A673 (cell line): ENCODE measurements around the gene NEU4. TPM values are rescaled to one million over a fixed set of nuclear protein-coding genes. Genes with fewer than 3 reads are reported as not detected.

ENCODE experiments used
- BruUV-seq: library from RNA; stranded (reverse); fragments of 400-500 nt; replicated peaks from 2 replicates; lab custom pipeline; 2021; lab: Mats Ljungman, UMichigan
- CTCF ChIA-PET: fragments of 300-600 bp; sonication (Branson Sonifier 250); formaldehyde crosslinking; loops from one replicate; lab custom pipeline; 2022; ENCODE audit warnings: antibody characterized with exemption; lab: Charles Lee
- POLR2A ChIA-PET: fragments of 300-600 bp; sonication (Branson Sonifier 250); formaldehyde crosslinking; loops from one replicate; lab custom pipeline; 2022; ENCODE audit warnings: antibody characterized with exemption; ENCODE audit not compliant: low non-redundant PET; lab: Charles Lee
- DNase-seq: peaks from one replicate; pipeline ENCODE4 v3.0.0-alpha.2; 2015; ENCODE audit warnings: low spot score
- H3K27ac ChIP-seq: fragments of 200-600 bp; sonication (generic); 2 replicates; pipeline ENCODE4 v1.5.1; 2016; ENCODE audit warnings: mixed run types, low read depth, mild to moderate bottlenecking, mixed read lengths, antibody characterized with exemption, low read length; ENCODE audit not compliant: poor library complexity, severe bottlenecking
- H3K27me3 ChIP-seq: fragments of 200-600 bp; sonication (generic); replicated peaks from 2 replicates; pipeline ENCODE4 v1.6.1; 2017; ENCODE audit warnings: mixed run types, low read depth, mild to moderate bottlenecking, mixed read lengths, antibody characterized with exemption, low read length; ENCODE audit not compliant: insufficient read depth, poor library complexity
- H3K36me3 ChIP-seq: fragments of 200-600 bp; sonication (generic); 2 replicates; pipeline ENCODE4 v1.6.1; 2016; ENCODE audit warnings: mixed run types, mild to moderate bottlenecking, mixed read lengths, antibody characterized with exemption, low read length; ENCODE audit not compliant: insufficient read depth, poor library complexity, severe bottlenecking
- H3K4me1 ChIP-seq: fragments of 200-600 bp; sonication (generic); 2 replicates; pipeline ENCODE4 v1.6.1; 2017; ENCODE audit warnings: mixed run types, mild to moderate bottlenecking, mixed read lengths, antibody characterized with exemption, low read length; ENCODE audit not compliant: insufficient read depth, poor library complexity, severe bottlenecking
- H3K4me3 ChIP-seq: fragments of 200-600 bp; sonication (generic); 2 replicates; pipeline ENCODE4 v1.5.1; 2016; ENCODE audit warnings: low read depth, mixed run types, mild to moderate bottlenecking, mixed read lengths, low read length; ENCODE audit not compliant: poor library complexity, severe bottlenecking
- H3K9me3 ChIP-seq: fragments of 200-600 bp; sonication (generic); 2 replicates; pipeline ENCODE4 v1.6.1; 2016; ENCODE audit warnings: mixed run types, low read depth, mild to moderate bottlenecking, mixed read lengths, antibody characterized with exemption, low read length; ENCODE audit not compliant: poor library complexity, severe bottlenecking
- EZH2 ChIP-seq: fragments of 200-600 bp; sonication (generic); IDR thresholded peaks from 2 replicates; pipeline ENCODE4 v1.6.1; 2017; ENCODE audit warnings: borderline replicate concordance, low read depth, mild to moderate bottlenecking, mixed read lengths, antibody characterized with exemption, low read length; ENCODE audit not compliant: poor library complexity, severe bottlenecking
- intact Hi-C: fragments of 100-400 bp; cut with micrococcal nuclease; formaldehyde crosslinking; loops from one replicate; pipeline ENCODE4 v1.10.0; 2022; ENCODE audit not compliant: unreplicated experiment
- total RNA-seq: library from RNA; stranded (reverse); gene quantifications from 2 replicates; pipeline ENCODE4 v1.2.3, GENCODE V29; 2021
- TF ChIP-seq, protein P1 (sequence below): fragments of 300-800, 200-600 bp; sonication (generic); conservative IDR thresholded peaks from 2 replicates; pipeline ENCODE4 v1.5.1; 2017; ENCODE audit warnings: low read depth, mild to moderate bottlenecking, antibody characterized with exemption, low read length, moderate library complexity, mixed read lengths

NEU4 gene
- total RNA-seq, 1 experiment from 2014 or later, result 48.4 TPM

DNA sequence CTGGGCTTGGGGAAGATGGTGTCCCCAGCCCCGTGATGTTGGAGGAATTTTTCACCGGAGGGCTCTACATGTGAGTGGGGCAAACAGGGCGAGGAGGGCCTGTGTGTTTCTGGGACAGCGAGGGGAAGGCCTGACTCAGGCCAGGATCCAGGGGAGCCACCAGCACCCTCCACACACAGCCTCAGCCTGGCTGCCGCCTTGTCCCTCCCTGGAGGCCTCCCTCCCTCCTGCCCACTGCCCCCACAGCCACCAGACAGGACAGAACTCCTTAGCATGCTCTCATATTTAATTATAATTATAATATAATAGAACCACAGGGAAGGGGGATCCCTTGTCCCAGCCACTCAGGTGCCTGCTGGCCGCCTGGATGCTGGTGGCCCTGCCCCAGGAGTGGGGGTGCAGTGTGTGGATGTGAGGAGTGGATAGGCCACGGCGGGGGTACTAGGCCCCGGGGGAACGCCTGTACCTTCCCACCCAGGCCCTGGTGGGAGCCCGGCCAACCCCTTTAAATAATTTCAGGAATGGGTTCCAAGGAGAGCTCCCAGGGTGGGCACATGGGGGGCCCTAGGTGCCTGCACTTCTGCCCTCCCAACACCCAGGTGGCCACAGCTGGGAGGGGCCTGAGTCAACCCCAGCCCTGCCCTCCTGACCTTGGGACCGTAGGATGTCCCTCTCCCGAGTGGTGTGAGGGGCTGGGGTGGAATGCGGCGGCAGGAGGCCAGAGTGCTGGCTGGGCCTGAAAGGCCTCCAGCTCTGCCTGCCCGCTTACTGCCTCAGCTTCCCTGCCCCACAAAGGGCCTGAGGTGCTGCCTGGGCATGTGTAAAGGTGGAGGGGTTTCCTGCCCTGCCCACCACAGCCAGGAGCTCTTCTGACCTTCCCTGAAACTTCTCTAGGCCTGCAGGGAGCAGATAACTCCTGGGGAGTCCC, 40.9 kb downstream of the NEU4 start:
- Histone ChIP-seq H3K4me1 (peaks cover 16% of the 10 kb centered on the region), H3K27me3 (no peaks in the 10 kb centered on the region), H3K4me3 (no peak overlapping the region), H3K36me3 (no peaks in the 10 kb centered on the region), H3K9me3 (no peaks in the 10 kb centered on the region), H3K27ac (no peak overlapping the region)
- CTCF ChIA-PET, result no interaction called here
- TF ChIP-seq, protein P1, sequence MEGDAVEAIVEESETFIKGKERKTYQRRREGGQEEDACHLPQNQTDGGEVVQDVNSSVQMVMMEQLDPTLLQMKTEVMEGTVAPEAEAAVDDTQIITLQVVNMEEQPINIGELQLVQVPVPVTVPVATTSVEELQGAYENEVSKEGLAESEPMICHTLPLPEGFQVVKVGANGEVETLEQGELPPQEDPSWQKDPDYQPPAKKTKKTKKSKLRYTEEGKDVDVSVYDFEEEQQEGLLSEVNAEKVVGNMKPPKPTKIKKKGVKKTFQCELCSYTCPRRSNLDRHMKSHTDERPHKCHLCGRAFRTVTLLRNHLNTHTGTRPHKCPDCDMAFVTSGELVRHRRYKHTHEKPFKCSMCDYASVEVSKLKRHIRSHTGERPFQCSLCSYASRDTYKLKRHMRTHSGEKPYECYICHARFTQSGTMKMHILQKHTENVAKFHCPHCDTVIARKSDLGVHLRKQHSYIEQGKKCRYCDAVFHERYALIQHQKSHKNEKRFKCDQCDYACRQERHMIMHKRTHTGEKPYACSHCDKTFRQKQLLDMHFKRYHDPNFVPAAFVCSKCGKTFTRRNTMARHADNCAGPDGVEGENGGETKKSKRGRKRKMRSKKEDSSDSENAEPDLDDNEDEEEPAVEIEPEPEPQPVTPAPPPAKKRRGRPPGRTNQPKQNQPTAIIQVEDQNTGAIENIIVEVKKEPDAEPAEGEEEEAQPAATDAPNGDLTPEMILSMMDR, result no peak
- TF ChIP-seq EZH2, result no peak
- no peak for DNase-seq
- intact Hi-C loops, result no loop called here
- BruUV-seq, result no TSS peak
- POLR2A ChIA-PET, result no interaction called here

DNA sequence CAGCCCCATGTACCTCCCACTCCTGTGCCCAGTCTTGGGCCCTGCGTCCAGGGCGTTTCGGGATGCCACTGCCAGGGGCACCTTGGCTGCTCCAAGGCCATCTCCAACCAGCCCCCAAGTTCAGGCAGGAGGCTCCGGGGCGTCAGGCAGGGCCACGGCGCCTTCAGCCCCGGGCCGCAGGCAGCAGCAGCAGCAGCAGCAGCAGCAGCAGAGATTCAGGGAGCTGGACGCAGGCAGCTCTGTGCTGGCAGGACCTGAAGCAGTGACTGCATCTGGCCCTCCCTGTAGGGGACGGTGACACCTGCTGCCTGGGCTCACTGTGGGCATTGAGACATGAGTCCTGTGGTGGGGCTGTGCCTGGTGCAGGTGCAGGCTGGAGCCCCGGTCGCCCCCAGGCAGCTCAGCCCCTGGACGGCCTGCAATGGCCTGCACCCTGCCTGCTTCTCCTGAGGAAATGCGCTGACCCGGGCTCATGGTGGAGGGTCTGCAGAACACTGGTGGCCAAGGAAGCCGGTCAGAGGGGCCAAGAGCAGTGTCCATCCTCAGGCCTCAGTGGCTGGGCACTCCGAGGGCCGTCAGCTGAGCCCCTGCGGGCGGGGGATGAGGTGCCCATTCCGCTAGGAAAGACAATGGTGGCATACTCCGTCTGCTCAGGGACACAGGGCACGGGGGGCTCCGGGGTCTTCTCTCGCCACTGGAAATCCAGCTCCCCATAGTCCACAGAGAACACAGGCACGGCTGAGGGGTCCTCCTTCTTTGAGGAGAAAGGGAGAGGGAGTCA, 41.7 kb downstream of the NEU4 start:
- H3K4me3 ChIP-seq, result no peak overlapping the region
- BruUV-seq, result no TSS peak
- no peaks in the 10 kb centered on the region for H3K9me3 ChIP-seq
- DNase-seq, result no peak
- ChIA-PET CTCF (no interaction called here), POLR2A (interaction anchor here (0.7 kb wide), 1 partner anchor 40 kb away, joined by 4 read pairs; no protein-coding TSS in a partner anchor)
- intact Hi-C loops, result no loop called here
- H3K27ac ChIP-seq, result no peak overlapping the region
- TF ChIP-seq, protein P1, result no peak
- no peak for TF ChIP-seq EZH2
- H3K4me1 ChIP-seq, result peaks cover 12% of the 10 kb centered on the region
- H3K27me3 ChIP-seq, result no peaks in the 10 kb centered on the region
- H3K36me3 ChIP-seq, result no peaks in the 10 kb centered on the region

DNA sequence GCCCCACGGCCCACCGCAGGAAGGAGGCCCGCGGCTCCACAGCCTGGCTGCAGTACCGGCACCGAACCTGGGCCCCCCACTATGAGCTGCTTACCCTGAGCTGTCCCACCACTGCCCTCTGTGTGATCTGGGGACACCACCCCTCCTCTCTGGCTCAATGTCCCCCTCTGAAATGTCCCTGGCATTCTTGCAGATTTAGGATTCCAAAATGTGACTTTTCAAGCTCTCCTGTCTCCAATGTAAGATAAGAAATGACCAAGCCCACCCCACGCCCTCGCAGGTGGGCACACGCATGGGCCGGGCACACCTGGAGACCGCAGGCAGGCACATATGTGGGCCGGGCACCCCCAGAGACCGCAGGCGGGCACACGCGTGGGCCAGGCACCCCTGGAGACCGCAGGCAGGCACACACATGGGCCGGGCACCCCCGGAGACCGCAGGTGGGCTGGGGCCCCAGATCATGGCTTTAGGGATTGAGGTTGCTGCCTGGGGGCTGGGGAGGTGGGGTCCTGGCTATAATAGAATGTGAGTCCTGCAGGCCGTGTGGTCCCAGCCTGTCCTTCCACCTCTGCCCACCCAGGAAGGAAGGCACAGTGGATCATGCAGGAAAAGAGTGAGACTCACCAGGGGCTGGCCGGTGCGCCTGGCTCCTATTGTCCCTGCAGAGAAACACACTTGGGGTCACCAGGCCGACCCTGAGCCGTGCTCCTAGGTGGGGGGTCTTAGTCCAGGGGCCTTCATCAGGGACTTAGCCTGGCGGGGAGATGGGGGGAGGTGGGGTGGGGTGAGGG, 42.5 kb downstream of the NEU4 start:
- ChIA-PET POLR2A (interaction anchor here (0.7 kb wide), 1 partner anchor 41 kb away, joined by 4 read pairs; no protein-coding TSS in a partner anchor), CTCF (no interaction called here)
- Histone ChIP-seq H3K27ac (no peak overlapping the region), H3K36me3 (no peaks in the 10 kb centered on the region), H3K4me1 (peaks cover 12% of the 10 kb centered on the region), H3K27me3 (no peaks in the 10 kb centered on the region), H3K9me3 (no peaks in the 10 kb centered on the region), H3K4me3 (no peak overlapping the region)
- no peak for DNase-seq
- no TSS peak for BruUV-seq
- TF ChIP-seq, protein P1, result no peak
- no peak for TF ChIP-seq EZH2
- intact Hi-C loops, result no loop called here
